ENCODE data around the gene NBDY. TPM values are rescaled to one million over a fixed set of nuclear protein-coding genes. Genes with fewer than 3 reads are reported as not detected.
A peak's percentile ranks its signal among the peaks of the same experiment; 100 is the strongest.
"Not testable (repeated sequence)": the region's sequence is repeated elsewhere in the genome, so short reads cannot be mapped to it uniquely, and the experiment has no call there.

The NBDY gene
- total RNA-seq, 1 donor from 2014 or later = 3.3 TPM

- peak; percentile 65 for DNase-seq
Observed at GRCh38 chrX:56764153-56764974, 35.3 kb downstream of the NBDY start.

- no peak for DNase-seq
Observed at GRCh38 chrX:56764975-56765791, 36.1 kb downstream of the NBDY start.

DNA sequence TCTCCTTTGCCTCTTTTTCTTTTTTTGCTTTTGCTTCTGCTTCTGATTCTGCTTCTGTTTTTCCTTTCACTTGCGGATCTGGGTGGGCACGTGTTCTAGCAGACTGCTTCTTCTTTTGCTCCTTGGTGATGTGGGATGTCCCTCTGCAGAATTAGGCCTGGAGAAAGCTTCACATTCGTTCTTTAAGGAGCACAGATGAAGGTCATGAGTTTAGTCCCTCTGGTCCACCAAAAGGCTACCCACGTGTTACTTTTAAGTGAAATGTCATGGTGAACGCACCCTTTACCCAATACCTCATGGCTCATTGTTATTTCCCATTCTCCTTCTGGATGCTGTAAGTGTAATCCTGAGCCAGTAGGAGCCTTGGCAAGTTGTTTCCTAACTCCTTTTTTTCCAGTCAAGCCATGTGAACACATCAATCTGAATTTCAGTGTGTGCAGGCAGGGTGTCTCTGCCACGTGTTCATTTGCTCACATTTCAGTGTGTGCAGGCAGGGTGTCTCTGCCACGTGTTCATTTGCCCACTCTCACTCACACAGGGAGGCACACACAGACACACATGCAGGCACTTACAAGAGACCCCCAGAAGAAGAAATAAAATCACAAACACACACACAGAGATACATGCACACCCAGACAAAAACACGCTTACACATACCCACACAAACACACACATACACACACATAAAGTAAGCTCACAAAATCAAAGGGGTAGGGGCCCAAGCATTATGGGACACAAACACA lies 36.9 kb downstream of the NBDY start:
- DNase-seq = no peak

- no peak for DNase-seq
Observed at GRCh38 chrX:56766554-56767347, 37.7 kb downstream of the NBDY start.

GRCh38 chrX:56767348-56768119 lies 38.5 kb downstream of the NBDY start:
- DNase-seq = not testable (repeated sequence)

DNA sequence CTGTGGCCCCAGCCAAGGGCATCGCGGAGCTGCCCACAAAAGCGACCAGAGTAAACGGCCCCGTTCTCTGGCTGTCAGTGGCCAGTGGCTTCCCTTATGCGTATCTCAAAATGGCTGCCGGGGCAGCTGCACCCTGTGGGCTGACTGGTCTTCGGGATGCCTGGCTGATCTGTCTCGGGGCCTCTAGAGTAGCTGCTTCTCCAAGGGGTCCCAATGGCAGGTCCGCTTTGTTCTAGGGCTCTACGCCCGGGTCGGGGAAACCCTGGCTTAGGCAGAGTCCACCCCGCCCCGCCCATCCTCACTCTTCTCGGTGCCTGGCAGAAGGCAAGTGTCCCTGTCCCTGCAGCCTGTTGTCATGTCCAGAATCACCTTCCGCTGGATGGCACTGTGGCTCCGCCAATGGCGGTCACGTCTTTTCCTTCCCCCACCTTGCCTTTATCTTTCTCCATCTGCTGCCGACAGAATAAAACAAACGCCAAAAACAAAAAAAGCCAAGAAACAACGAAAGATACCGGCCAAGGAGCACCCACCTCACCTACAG lies 39.1 kb downstream of the NBDY start:
- DNase-seq = not testable (repeated sequence)

DNA sequence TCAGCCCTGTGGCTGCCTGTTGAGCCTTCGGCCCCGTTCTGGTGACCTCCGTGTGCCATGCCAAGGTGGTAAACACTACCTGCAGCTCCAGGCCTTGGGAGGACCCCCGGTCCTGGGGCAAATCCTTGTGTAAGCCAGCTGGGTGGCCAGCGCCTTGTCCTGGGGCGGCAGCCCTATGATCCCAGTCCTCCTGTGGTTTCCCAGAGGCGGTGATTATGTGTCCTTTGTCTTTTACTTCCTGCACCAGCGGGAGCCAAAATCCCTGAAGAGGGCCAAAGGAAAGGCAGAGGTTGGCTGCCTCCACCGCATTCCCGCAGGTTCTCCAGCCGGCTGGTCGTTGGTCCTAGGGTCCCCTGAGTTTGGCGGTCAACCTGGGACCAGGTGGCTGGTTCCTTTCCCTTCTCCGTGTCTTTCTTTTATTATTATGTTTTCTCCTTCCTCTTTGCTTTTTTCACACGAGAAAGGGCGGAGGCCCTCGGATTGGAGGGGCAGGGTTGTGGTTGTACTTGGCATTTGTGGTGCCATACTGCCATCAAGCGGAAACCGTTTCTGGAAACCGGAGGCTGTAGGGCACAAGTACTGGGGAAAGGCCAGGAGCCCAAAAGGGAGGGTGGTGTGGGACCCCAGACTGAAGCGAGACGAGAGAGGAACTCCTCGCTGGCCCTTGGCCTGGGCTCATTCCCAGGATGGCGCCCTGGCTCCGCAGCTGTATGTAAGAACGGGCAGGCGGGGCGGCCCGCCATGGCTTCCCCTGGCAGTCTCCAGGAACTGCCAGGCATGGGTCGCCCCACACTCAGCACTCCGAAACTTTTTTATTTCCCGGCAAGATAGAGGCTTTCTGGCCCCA lies 43.9 kb downstream of the NBDY start:
- DNase-seq = not testable (repeated sequence)

GRCh38 chrX:56773522-56774060 lies 44.5 kb downstream of the NBDY start:
- DNase-seq = not testable (repeated sequence)

DNA sequence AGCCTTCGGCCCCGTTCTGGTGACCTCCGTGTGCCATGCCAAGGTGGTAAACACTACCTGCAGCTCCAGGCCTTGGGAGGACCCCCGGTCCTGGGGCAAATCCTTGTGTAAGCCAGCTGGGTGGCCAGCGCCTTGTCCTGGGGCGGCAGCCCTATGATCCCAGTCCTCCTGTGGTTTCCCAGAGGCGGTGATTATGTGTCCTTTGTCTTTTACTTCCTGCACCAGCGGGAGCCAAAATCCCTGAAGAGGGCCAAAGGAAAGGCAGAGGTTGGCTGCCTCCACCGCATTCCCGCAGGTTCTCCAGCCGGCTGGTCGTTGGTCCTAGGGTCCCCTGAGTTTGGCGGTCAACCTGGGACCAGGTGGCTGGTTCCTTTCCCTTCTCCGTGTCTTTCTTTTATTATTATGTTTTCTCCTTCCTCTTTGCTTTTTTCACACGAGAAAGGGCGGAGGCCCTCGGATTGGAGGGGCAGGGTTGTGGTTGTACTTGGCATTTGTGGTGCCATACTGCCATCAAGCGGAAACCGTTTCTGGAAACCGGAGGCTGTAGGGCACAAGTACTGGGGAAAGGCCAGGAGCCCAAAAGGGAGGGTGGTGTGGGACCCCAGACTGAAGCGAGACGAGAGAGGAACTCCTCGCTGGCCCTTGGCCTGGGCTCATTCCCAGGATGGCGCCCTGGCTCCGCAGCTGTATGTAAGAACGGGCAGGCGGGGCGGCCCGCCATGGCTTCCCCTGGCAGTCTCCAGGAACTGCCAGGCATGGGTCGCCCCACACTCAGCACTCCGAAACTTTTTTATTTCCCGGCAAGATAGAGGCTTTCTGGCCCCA lies 49.3 kb downstream of the NBDY start:
- not testable (repeated sequence) for DNase-seq

- DNase-seq = not testable (repeated sequence)
Observed at GRCh38 chrX:56778924-56779468, 50.0 kb downstream of the NBDY start.

- DNase-seq = not testable (repeated sequence)
Observed at GRCh38 chrX:56780681-56781649, 51.9 kb downstream of the NBDY start.

DNA sequence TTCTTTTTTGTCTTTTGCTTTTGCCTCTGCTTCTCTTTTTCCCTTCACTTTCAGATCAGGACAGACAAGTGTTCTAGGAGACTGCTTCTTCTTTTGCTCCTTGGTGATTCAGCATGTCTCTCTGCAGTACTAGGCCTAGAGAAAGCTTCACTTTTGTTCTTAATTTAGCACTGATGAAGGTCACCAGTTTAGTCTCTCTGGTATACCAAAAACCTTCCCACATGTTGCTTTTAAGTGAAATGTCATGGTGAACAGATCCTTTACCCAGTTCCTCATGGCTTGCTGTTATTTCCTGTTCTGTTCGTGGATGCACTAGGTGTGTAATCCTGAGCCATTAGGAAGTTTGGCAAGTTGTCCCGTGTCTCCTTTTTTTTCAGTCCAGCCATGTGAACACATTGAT lies 53.3 kb downstream of the NBDY start:
- DNase-seq = no peak

DNA sequence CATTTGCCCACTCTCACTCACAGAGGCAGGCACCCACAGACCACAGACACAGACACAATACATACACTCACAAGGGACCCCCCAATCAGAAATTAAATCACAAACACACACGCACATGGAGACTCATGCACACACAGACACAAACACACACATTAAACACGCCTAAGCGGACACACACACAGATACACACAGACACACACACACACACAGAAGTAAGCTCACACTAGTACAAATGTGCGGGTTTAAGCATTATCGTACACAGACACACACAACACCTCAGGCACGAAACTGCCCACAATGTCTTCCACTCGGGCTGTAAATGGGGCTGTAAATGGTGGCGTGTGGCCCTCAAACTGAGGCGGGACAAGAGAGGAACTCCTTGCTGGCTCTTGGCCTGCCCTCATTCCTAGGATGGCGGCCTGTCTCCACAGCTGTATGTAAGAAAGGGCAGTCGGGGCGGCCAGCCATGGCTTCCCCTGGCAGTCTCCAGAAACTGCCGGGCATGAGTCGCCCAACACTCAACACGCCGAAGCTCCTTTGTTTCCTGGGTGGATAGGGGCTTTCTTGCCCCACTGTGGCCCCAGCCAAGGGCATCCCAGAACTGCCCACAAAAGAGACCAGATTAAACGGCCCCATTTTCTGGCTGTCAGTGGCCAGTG lies 53.9 kb downstream of the NBDY start:
- no peak for DNase-seq

- DNase-seq = no peak
Observed at GRCh38 chrX:56783450-56783831, 54.4 kb downstream of the NBDY start.

- DNase-seq = no peak
Observed at GRCh38 chrX:56783996-56784620, 55.1 kb downstream of the NBDY start.

DNA sequence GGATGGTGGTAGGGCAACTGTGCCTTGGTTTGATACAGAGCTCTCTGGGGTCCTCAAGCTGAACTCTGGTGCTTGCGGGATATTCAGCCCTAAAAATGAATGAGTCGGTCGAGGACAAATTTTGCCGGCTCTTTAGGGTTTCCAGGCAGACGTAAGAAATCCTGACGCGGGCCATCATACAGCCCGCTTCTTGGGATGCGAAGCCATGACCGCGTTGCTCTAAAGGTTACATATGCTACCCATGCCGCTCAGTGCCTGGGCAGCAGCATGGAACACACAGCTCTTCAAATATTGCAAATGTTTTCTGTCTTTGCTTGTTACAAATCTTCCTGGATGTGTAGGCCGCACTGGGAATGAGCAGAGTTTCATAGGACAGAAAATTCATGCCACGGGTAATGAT lies 55.6 kb downstream of the NBDY start:
- DNase-seq = no peak

All from tongue (tissue), 2 donors.